ENCODE results near the gene GRM5.
"Not testable (repeated sequence)": the region's sequence is repeated elsewhere in the genome, so short reads cannot be mapped to it uniquely, and the experiment has no call there.

Gene GRM5

DNA sequence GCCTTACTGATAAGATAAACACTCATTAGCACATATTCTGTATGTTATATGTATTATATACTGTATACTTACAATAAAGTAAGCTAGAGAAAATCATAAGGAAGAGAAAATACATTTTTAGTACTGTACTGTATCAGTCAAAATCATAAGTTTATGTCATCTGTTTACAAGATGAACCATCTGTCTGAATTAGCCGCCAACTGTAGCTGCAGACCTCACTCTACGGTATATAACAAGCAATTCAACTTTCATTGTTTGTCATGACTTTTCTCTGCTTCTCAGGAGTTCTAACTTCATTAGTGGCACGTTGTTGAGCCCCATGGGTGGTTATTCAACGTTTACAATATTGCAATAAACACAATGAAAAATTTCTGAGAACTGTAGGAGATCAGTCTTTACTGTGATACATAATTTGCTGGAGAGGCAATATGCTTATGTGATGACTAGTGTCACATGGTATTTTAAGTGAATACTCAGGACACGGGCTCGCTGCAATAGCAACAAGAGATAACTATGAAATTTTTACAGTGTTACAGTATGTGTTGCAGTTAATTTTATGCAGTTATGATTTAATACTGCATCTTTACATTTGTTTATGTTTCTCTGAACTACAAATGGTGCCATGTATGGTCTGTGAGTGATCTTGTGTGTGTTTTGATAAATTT is 596.1 kb downstream of the GRM5 start:
- Histone ChIP-seq H3K4me3 (replicated peaks; ENCODE audit: low read depth, low read length) (no peak overlapping the region), H3K36me3 (ENCODE audit: control insufficient read depth, insufficient read depth, low read length) (no peaks in the 10 kb centered on the region), H3K27me3 (replicated peaks; ENCODE audit: control insufficient read depth, insufficient read depth, low read length) (no peaks in the 10 kb centered on the region)
- no peak for DNase-seq (ENCODE audit: extremely low read depth, insufficient read length)
- TF ChIP-seq, protein P1, sequence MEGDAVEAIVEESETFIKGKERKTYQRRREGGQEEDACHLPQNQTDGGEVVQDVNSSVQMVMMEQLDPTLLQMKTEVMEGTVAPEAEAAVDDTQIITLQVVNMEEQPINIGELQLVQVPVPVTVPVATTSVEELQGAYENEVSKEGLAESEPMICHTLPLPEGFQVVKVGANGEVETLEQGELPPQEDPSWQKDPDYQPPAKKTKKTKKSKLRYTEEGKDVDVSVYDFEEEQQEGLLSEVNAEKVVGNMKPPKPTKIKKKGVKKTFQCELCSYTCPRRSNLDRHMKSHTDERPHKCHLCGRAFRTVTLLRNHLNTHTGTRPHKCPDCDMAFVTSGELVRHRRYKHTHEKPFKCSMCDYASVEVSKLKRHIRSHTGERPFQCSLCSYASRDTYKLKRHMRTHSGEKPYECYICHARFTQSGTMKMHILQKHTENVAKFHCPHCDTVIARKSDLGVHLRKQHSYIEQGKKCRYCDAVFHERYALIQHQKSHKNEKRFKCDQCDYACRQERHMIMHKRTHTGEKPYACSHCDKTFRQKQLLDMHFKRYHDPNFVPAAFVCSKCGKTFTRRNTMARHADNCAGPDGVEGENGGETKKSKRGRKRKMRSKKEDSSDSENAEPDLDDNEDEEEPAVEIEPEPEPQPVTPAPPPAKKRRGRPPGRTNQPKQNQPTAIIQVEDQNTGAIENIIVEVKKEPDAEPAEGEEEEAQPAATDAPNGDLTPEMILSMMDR (IDR thresholded peaks at IDR 0.05; ENCODE audit: insufficient read depth, low read length, poor library complexity, severe bottlenecking), result no peak

DNA sequence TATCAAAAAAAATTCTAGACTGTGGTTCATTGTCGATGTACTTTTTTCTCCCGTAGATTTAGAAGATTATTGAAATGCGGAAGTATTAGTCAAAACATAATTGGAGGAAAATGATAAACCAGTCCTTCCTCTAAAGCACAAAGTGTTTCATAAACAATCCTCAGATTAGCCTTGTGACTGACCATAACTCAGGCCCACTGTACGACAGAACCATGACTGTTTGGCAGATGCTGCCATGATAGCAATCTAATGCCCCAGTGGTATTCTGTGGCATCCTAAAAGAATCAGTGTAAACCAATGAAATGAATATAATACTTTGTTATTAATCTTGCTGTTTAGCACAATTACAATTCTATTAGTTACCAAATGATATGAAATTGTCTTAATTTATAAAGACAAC is 601.3 kb downstream of the GRM5 start:
- Histone ChIP-seq H3K36me3 (ENCODE audit: control insufficient read depth, insufficient read depth, low read length) (no peaks in the 10 kb centered on the region), H3K4me3 (replicated peaks; ENCODE audit: low read depth, low read length) (no peak overlapping the region), H3K27me3 (replicated peaks; ENCODE audit: control insufficient read depth, insufficient read depth, low read length) (no peaks in the 10 kb centered on the region)
- TF ChIP-seq, protein P1 (IDR thresholded peaks at IDR 0.05; ENCODE audit: insufficient read depth, low read length, poor library complexity, severe bottlenecking), result no peak
- DNase-seq (ENCODE audit: extremely low read depth, insufficient read length), result no peak

DNA sequence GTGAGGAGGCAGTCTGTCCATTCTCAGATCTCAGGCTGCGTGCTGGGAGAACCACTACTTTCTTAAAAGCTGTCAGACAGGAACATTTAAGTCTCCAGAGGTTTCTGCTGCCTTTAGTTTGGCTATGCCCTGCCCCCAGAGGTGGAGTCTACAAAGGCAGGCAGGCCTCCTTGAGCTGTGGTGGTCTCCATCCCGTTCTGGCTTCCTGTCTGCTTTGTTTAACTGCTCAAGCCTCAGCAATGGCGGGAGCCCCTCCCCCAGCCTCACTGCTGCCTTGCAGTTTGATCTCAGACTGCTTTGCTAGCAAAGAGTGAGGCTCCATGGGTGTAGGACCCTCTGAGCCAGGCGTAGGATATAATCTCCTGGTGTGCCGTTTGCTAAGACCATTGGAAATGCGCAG is 602.5 kb downstream of the GRM5 start:
- not testable (repeated sequence) for H3K36me3 ChIP-seq (ENCODE audit: control insufficient read depth, insufficient read depth, low read length); H3K27me3 ChIP-seq (replicated peaks; ENCODE audit: control insufficient read depth, insufficient read depth, low read length); DNase-seq (ENCODE audit: extremely low read depth, insufficient read length); H3K4me3 ChIP-seq (replicated peaks; ENCODE audit: low read depth, low read length)

DNA sequence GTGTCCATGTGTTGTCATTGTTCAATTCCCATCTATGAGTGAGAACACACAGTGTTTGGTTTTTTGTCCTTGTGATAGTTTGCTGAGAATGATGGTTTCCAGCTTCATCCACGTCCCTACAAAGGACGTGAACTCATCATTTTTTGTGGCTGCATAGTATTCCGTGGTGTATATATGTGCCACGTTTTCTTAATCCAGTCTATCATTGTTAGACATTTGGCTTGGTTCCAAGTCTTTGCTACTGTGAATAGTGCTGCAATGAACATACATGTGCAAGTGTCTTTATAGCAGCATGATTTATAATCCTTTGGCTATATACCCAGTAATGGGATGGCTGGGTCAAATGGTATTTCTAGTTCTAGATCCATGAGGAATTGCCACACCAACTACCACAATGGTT is 607.7 kb downstream of the GRM5 start:
- not testable (repeated sequence) for H3K4me3 ChIP-seq (replicated peaks; ENCODE audit: low read depth, low read length); DNase-seq (ENCODE audit: extremely low read depth, insufficient read length); H3K36me3 ChIP-seq (ENCODE audit: control insufficient read depth, insufficient read depth, low read length); H3K27me3 ChIP-seq (replicated peaks; ENCODE audit: control insufficient read depth, insufficient read depth, low read length)

DNA sequence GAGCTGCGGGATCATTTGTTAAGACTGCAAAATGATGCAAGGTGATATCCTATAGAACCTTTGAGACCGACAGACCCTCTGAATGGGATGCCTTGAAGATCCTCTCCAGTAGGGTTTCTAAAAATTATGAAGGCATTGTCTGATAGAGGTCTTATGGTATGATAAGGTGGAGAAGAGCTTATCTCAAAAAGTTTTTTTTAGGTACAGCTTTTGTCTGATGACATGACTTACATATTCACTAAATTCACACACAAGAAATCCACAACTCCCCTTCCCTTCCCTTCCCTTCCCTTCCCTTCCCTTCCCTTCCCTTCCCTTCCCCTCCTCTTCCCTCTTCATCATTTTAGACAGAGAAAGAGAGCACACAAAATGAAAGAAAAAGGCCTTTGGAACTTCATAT is 609.8 kb downstream of the GRM5 start:
- H3K27me3 ChIP-seq (replicated peaks; ENCODE audit: control insufficient read depth, insufficient read depth, low read length), result no peaks in the 10 kb centered on the region
- TF ChIP-seq, protein P1 (IDR thresholded peaks at IDR 0.05; ENCODE audit: insufficient read depth, low read length, poor library complexity, severe bottlenecking), result no peak
- no peak overlapping the region for H3K4me3 ChIP-seq (replicated peaks; ENCODE audit: low read depth, low read length)
- no peak for DNase-seq (ENCODE audit: extremely low read depth, insufficient read length)
- H3K36me3 ChIP-seq (ENCODE audit: control insufficient read depth, insufficient read depth, low read length), result no peaks in the 10 kb centered on the region

DNA sequence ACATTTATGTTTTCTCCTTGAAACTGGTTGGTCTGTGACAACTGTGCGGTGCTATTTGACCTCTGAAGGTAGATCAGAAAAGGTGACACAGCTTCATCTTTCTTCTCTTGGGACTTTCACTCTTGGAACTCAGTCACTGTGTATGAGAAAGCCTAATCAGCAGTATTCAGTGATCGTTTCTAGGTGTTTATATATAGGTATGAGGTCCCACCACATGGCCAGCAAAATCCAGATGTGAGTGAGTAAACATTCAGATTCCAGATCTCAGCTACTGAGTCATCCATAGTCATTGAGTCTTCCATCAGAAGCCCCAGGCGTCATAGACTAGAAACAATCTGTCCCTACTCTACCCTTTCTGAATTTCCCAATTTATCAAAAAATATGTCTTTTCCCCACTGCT is 610.9 kb downstream of the GRM5 start:
- Histone ChIP-seq H3K27me3 (replicated peaks; ENCODE audit: control insufficient read depth, insufficient read depth, low read length) (no peaks in the 10 kb centered on the region), H3K4me3 (replicated peaks; ENCODE audit: low read depth, low read length) (no peak overlapping the region), H3K36me3 (ENCODE audit: control insufficient read depth, insufficient read depth, low read length) (no peaks in the 10 kb centered on the region)
- TF ChIP-seq, protein P1 (IDR thresholded peaks at IDR 0.05; ENCODE audit: insufficient read depth, low read length, poor library complexity, severe bottlenecking), result no peak
- DNase-seq (ENCODE audit: extremely low read depth, insufficient read length), result no peak

All from GM06990 (cell line).